ENCODE data around the gene MIPOL1. TPM values are rescaled to one million over a fixed set of nuclear protein-coding genes. Genes with fewer than 3 reads are reported as not detected.

The MIPOL1 gene
- total and polyA plus RNA-seq, 4 experiments from 2014 or later, result 0.25 to 0.98 (median 0.69) TPM

GRCh38 chr14:37559386-37559785 lies 361.6 kb downstream of the MIPOL1 start:
- no peak overlapping the region for H3K4me3 Mint-ChIP-seq
- Histone ChIP-seq H3K27ac (ENCODE audit: low read depth, low read length) (no peak overlapping the region), H3K4me3 (ENCODE audit: low read length in 2 of 2) (no peak overlapping the region), H3K36me3 (ENCODE audit: insufficient read depth, low read length) (no peaks in the 10 kb centered on the region), H3K27me3 (ENCODE audit: insufficient read depth, low read length) (no peaks in the 10 kb centered on the region), H3K4me1 (ENCODE audit: insufficient read depth, low read length) (no peaks in the 10 kb centered on the region), H3K9me3 (ENCODE audit: control insufficient read depth in 1 of 2, low read length in 2 of 2) (no peaks in the 10 kb centered on the region)
- intact Hi-C loops (cut with micrococcal nuclease), result no loop called here
- H3K9me3 Mint-ChIP-seq, result peaks cover 0 to 16% (median 9%) of the 10 kb centered on the region in 8 donors
- peaks cover 0 to 3% of the 10 kb centered on the region in 2 donors for H3K36me3 Mint-ChIP-seq
- H3K27me3 Mint-ChIP-seq, result peaks cover 0 to 1% of the 10 kb centered on the region in 2 donors
- no peak overlapping the region for H3K27ac Mint-ChIP-seq
- ChIA-PET POLR2A (ENCODE audit: partially characterized antibody) (no interaction called here), CTCF (ENCODE audit: partially characterized antibody) (no interaction called here)
- no peaks in the 10 kb centered on the region for H3K4me1 Mint-ChIP-seq
- no peak for DNase-seq

DNA sequence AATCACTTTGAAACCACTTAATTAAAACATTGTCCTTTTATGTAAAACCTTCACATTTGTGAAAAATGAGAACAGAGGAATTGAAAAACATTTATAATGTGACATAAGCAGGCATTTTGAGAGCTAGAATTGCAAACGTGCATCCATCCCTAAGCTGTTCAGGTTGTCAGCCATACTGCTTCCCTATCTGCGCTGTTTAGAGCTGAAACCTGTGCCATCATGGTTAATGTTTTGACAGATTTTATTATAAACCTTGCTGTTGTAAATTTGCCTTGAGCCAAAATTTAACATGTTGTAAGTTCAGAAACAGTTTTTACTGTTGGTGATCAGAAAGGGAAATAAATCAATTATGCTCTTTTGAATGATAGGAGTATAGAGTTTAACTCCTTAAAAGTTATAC lies 365.5 kb downstream of the MIPOL1 start:
- Histone ChIP-seq H3K4me3 (ENCODE audit: low read length in 2 of 2) (no peak overlapping the region), H3K27me3 (ENCODE audit: insufficient read depth, low read length) (no peaks in the 10 kb centered on the region), H3K36me3 (ENCODE audit: insufficient read depth, low read length) (no peaks in the 10 kb centered on the region), H3K9me3 (ENCODE audit: control insufficient read depth in 1 of 2, low read length in 2 of 2) (no peaks in the 10 kb centered on the region), H3K27ac (ENCODE audit: low read depth, low read length) (no peak overlapping the region), H3K4me1 (ENCODE audit: insufficient read depth, low read length) (no peaks in the 10 kb centered on the region)
- Mint-ChIP-seq H3K27ac (no peak overlapping the region), H3K27me3 (peaks cover 0 to 1% of the 10 kb centered on the region in 2 donors), H3K4me3 (no peak overlapping the region), H3K36me3 (no peaks in the 10 kb centered on the region), H3K4me1 (no peaks in the 10 kb centered on the region), H3K9me3 (peaks cover 0 to 2% (median 0%) of the 10 kb centered on the region in 8 donors)
- DNase-seq, result no peak
- intact Hi-C loops (cut with micrococcal nuclease), result no loop called here
- CTCF ChIA-PET (ENCODE audit: partially characterized antibody), result no interaction called here
- POLR2A ChIA-PET (ENCODE audit: partially characterized antibody), result no interaction called here

GRCh38 chr14:37565550-37565949 lies 367.8 kb downstream of the MIPOL1 start:
- Mint-ChIP-seq H3K4me3 (no peak overlapping the region), H3K4me1 (no peaks in the 10 kb centered on the region), H3K9me3 (peaks cover 0 to 2% (median 0%) of the 10 kb centered on the region in 8 donors), H3K27me3 (no peaks in the 10 kb centered on the region), H3K27ac (no peak overlapping the region), H3K36me3 (no peaks in the 10 kb centered on the region)
- Histone ChIP-seq H3K36me3 (ENCODE audit: insufficient read depth, low read length) (no peaks in the 10 kb centered on the region), H3K27me3 (ENCODE audit: insufficient read depth, low read length) (no peaks in the 10 kb centered on the region), H3K27ac (ENCODE audit: low read depth, low read length) (no peak overlapping the region), H3K4me1 (ENCODE audit: insufficient read depth, low read length) (no peaks in the 10 kb centered on the region), H3K4me3 (ENCODE audit: low read length in 2 of 2) (no peak overlapping the region), H3K9me3 (ENCODE audit: control insufficient read depth in 1 of 2, low read length in 2 of 2) (no peaks in the 10 kb centered on the region)
- ChIA-PET POLR2A (ENCODE audit: partially characterized antibody) (no interaction called here), CTCF (ENCODE audit: partially characterized antibody) (no interaction called here)
- intact Hi-C loops (cut with micrococcal nuclease), result no loop called here
- DNase-seq, result no peak

DNA sequence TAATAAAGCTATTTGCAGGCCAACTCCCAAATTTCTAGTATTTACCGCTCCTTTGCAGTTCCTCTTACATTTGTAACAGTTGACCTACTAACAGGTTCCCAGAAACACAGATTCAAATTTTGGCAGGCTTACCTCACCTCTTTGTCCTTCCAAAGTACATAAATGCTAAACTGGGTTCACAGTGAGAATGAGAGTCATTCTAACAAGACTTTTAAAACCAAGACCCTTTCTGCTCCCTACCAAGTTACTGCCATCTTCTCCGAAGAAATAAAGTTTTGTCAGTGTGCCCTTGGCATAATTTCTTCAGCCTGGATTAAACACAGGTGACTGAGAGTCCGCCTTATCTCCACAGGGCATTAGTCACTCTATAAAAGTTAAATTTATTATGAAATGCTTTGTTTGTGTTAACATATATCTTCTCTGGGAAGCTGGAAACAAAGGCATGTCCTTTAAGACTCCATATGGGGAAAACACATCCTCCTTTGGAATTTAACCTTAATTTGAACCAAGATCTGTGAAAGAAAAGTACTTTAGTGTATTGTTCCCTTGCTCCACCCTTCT lies 369.2 kb downstream of the MIPOL1 start:
- CTCF ChIA-PET (ENCODE audit: partially characterized antibody), result no interaction called here
- Mint-ChIP-seq H3K9me3 (peaks cover 0 to 4% (median 0%) of the 10 kb centered on the region in 8 donors), H3K27me3 (peaks cover 0 to 1% of the 10 kb centered on the region in 2 donors), H3K36me3 (no peaks in the 10 kb centered on the region), H3K27ac (no peak overlapping the region), H3K4me3 (no peak overlapping the region), H3K4me1 (no peaks in the 10 kb centered on the region)
- Histone ChIP-seq H3K36me3 (ENCODE audit: insufficient read depth, low read length) (no peaks in the 10 kb centered on the region), H3K27me3 (ENCODE audit: insufficient read depth, low read length) (no peaks in the 10 kb centered on the region), H3K4me3 (ENCODE audit: low read length in 2 of 2) (no peak overlapping the region), H3K4me1 (ENCODE audit: insufficient read depth, low read length) (no peaks in the 10 kb centered on the region), H3K9me3 (ENCODE audit: control insufficient read depth in 1 of 2, low read length in 2 of 2) (no peaks in the 10 kb centered on the region), H3K27ac (ENCODE audit: low read depth, low read length) (no peak overlapping the region)
- no peak for DNase-seq
- intact Hi-C loops (cut with micrococcal nuclease), result no loop called here
- POLR2A ChIA-PET (ENCODE audit: partially characterized antibody), result no interaction called here

- POLR2A ChIA-PET (ENCODE audit: partially characterized antibody), result no interaction called here
- H3K4me3 ChIP-seq (ENCODE audit: low read length in 2 of 2), result no peak overlapping the region
- H3K4me3 Mint-ChIP-seq, result no peak overlapping the region
Measured at GRCh38 chr14:37569729-37570128, 372.0 kb downstream of the MIPOL1 start.

GRCh38 chr14:37571391-37571790 lies 373.7 kb downstream of the MIPOL1 start:
- CTCF ChIA-PET (ENCODE audit: partially characterized antibody), result no interaction called here
- intact Hi-C loops (cut with micrococcal nuclease), result no loop called here
- H3K4me3 Mint-ChIP-seq, result no peak overlapping the region

More at GRCh38 chr14:37569729-37570128, 372.0 kb downstream of the MIPOL1 start:
- no peaks in the 10 kb centered on the region for H3K36me3 Mint-ChIP-seq
- H3K27ac Mint-ChIP-seq, result no peak overlapping the region
- Histone ChIP-seq H3K36me3 (ENCODE audit: insufficient read depth, low read length) (no peaks in the 10 kb centered on the region), H3K9me3 (ENCODE audit: control insufficient read depth in 1 of 2, low read length in 2 of 2) (no peaks in the 10 kb centered on the region), H3K27me3 (ENCODE audit: insufficient read depth, low read length) (no peaks in the 10 kb centered on the region), H3K27ac (ENCODE audit: low read depth, low read length) (no peak overlapping the region), H3K4me1 (ENCODE audit: insufficient read depth, low read length) (no peaks in the 10 kb centered on the region)
- CTCF ChIA-PET (ENCODE audit: partially characterized antibody), result no interaction called here
- no peaks in the 10 kb centered on the region for H3K4me1 Mint-ChIP-seq
- no peak for DNase-seq
- H3K27me3 Mint-ChIP-seq, result peaks cover 0 to 3% of the 10 kb centered on the region in 2 donors
- intact Hi-C loops (cut with micrococcal nuclease), result no loop called here
- peaks cover 2 to 10% (median 4%) of the 10 kb centered on the region in 8 donors for H3K9me3 Mint-ChIP-seq

GRCh38 chr14:37573356-37573755 lies 375.6 kb downstream of the MIPOL1 start:
- POLR2A ChIA-PET (ENCODE audit: partially characterized antibody), result no interaction called here
- H3K9me3 ChIP-seq (ENCODE audit: control insufficient read depth in 1 of 2, low read length in 2 of 2), result no peaks in the 10 kb centered on the region
- Mint-ChIP-seq H3K4me1 (no peaks in the 10 kb centered on the region), H3K36me3 (no peaks in the 10 kb centered on the region), H3K9me3 (peaks cover 2 to 11% (median 4%) of the 10 kb centered on the region in 8 donors), H3K27ac (no peak overlapping the region), H3K27me3 (peaks cover 5 to 6% of the 10 kb centered on the region in 2 donors), H3K4me3 (no peak overlapping the region)
- no peak overlapping the region for H3K4me3 ChIP-seq (ENCODE audit: low read length in 2 of 2)
- intact Hi-C loops (cut with micrococcal nuclease), result no loop called here
- CTCF ChIA-PET (ENCODE audit: partially characterized antibody), result no interaction called here
- no peak overlapping the region for H3K27ac ChIP-seq (ENCODE audit: low read depth, low read length)
- H3K4me1 ChIP-seq (ENCODE audit: insufficient read depth, low read length), result no peaks in the 10 kb centered on the region
- H3K27me3 ChIP-seq (ENCODE audit: insufficient read depth, low read length), result no peaks in the 10 kb centered on the region
- DNase-seq, result no peak
- H3K36me3 ChIP-seq (ENCODE audit: insufficient read depth, low read length), result no peaks in the 10 kb centered on the region

More at GRCh38 chr14:37571391-37571790, 373.7 kb downstream of the MIPOL1 start:
- Mint-ChIP-seq H3K4me1 (no peaks in the 10 kb centered on the region), H3K9me3 (peaks cover 1 to 11% (median 4%) of the 10 kb centered on the region in 8 donors), H3K36me3 (no peaks in the 10 kb centered on the region), H3K27me3 (peaks cover 0 to 3% of the 10 kb centered on the region in 2 donors), H3K27ac (no peak overlapping the region)
- H3K27ac ChIP-seq (ENCODE audit: low read depth, low read length), result no peak overlapping the region
- no peak overlapping the region for H3K4me3 ChIP-seq (ENCODE audit: low read length in 2 of 2)
- H3K27me3 ChIP-seq (ENCODE audit: insufficient read depth, low read length), result no peaks in the 10 kb centered on the region
- H3K9me3 ChIP-seq (ENCODE audit: control insufficient read depth in 1 of 2, low read length in 2 of 2), result no peaks in the 10 kb centered on the region
- POLR2A ChIA-PET (ENCODE audit: partially characterized antibody), result no interaction called here
- no peak for DNase-seq
- H3K4me1 ChIP-seq (ENCODE audit: insufficient read depth, low read length), result no peaks in the 10 kb centered on the region
- H3K36me3 ChIP-seq (ENCODE audit: insufficient read depth, low read length), result no peaks in the 10 kb centered on the region

DNA sequence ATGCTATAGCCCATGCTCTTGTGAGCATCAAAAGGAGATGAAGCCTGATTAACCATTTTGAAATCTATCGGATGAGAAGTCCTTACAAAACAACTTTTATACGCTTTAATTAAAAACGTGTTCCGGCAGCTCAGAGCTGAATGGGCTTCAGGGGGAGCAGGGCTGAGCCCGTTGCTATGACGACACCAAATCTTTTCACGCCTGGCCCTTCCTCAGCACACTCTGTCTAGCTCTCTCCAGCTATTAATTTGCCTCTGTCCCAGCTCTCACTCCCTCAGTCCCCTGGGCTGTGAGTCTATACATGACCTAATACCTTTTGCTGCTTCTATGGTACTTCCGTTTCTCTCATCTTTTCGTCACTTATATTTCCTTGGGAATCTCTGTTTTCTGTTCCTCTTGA lies 381.5 kb downstream of the MIPOL1 start:
- Histone ChIP-seq H3K27me3 (ENCODE audit: insufficient read depth, low read length) (no peaks in the 10 kb centered on the region), H3K27ac (ENCODE audit: low read depth, low read length) (no peak overlapping the region), H3K4me1 (ENCODE audit: insufficient read depth, low read length) (no peaks in the 10 kb centered on the region), H3K36me3 (ENCODE audit: insufficient read depth, low read length) (no peaks in the 10 kb centered on the region), H3K9me3 (ENCODE audit: control insufficient read depth in 1 of 2, low read length in 2 of 2) (no peaks in the 10 kb centered on the region), H3K4me3 (ENCODE audit: low read length in 2 of 2) (no peak overlapping the region)
- Mint-ChIP-seq H3K4me3 (no peak overlapping the region), H3K36me3 (peaks cover 0 to 4% of the 10 kb centered on the region in 2 donors), H3K27ac (no peak overlapping the region), H3K4me1 (no peaks in the 10 kb centered on the region), H3K27me3 (peaks cover 8 to 10% of the 10 kb centered on the region in 2 donors), H3K9me3 (peaks cover 0 to 8% (median 3%) of the 10 kb centered on the region in 8 donors)
- intact Hi-C loops (cut with micrococcal nuclease), result no loop called here
- DNase-seq, result no peak
- ChIA-PET POLR2A (ENCODE audit: partially characterized antibody) (no interaction called here), CTCF (ENCODE audit: partially characterized antibody) (no interaction called here)

Data from CD4-positive, alpha-beta memory T cell (primary cell).